Muscle of leg (tissue), 11 donors: Measurements from ENCODE around the gene POLR3E. TPM values are rescaled to one million over a fixed set of nuclear protein-coding genes. Genes with fewer than 3 reads are reported as not detected.

Source experiments
- DNase-seq: peaks from one replicate; pipeline ENCODE4 v3.0.0; 2013
- H3K27ac ChIP-seq: one replicate; pipeline ENCODE4 v1.5.1; 2013; ENCODE audit warnings: mild to moderate bottlenecking, low read length, control low read depth
- H3K27me3 ChIP-seq: one replicate; pipeline ENCODE4 v1.6.1; 2013; ENCODE audit warnings: low read length; ENCODE audit not compliant: control insufficient read depth, insufficient read depth
- H3K36me3 ChIP-seq: one replicate; pipeline ENCODE4 v1.6.1; 2013; ENCODE audit warnings: low read length; ENCODE audit not compliant: control insufficient read depth, insufficient read depth
- H3K4me1 ChIP-seq: one replicate; pipeline ENCODE4 v1.6.1; 2013; ENCODE audit warnings: low read length; ENCODE audit not compliant: control insufficient read depth, insufficient read depth
- H3K4me3 ChIP-seq: one replicate; pipeline ENCODE4 v1.5.1; 2013; ENCODE audit warnings: low read length, control low read depth
- H3K9me3 ChIP-seq: replicated peaks from 2 replicates; pipeline ENCODE4 v1.6.1; 2013; ENCODE audit warnings: low read depth, low read length; ENCODE audit not compliant: control insufficient read depth
- WGBS: methylation state at CpG from one replicate; pipeline ENCODE4 v1.1.5; 2013; ENCODE audit warnings: missing lambda C conversion rate; ENCODE audit not compliant: insufficient coverage; 5-methylcytosine and 5-hydroxymethylcytosine counted together
- polyA plus RNA-seq, 8 donors: library from polyadenylated mRNA; unstranded; fragments of 120-200 nt; gene quantifications; one replicate each; pipeline versions ENCODE4 v1.2.1 to v1.2.3, GENCODE V29; 2013; ENCODE audit warnings: inconsistent platforms in 1 of 8, low replicate concordance in 1 of 8; ENCODE audit not compliant: insufficient read length in 8 of 8, insufficient read depth in 1 of 8
- total RNA-seq: library from RNA; stranded (reverse); fragments of 120-200 nt; gene quantifications from one replicate; pipeline ENCODE4 v1.2.4, GENCODE V29; 2013

POLR3E gene
- total and polyA plus RNA-seq, 9 donors = 29.7 to 43.4 (median 35.3) TPM

GRCh38 chr16:22302776-22303363, 5.7 kb downstream of the POLR3E start:
- H3K4me3 ChIP-seq = no peak overlapping the region
- peaks cover 56% of the 10 kb centered on the region for H3K36me3 ChIP-seq
- WGBS = 90% methylated on average over 11 of the region's 12 CpGs
- peaks cover 8% of the 10 kb centered on the region for H3K4me1 ChIP-seq
- H3K27ac ChIP-seq = no peak overlapping the region
- no peaks in the 10 kb centered on the region for H3K9me3 ChIP-seq
- H3K27me3 ChIP-seq = no peaks in the 10 kb centered on the region
- no peak for DNase-seq

- peaks cover 3% of the 10 kb centered on the region for H3K4me1 ChIP-seq
- H3K4me3 ChIP-seq = no peak overlapping the region
- H3K27me3 ChIP-seq = no peaks in the 10 kb centered on the region
- no peaks in the 10 kb centered on the region for H3K9me3 ChIP-seq
- DNase-seq = no peak
- 87% methylated on average over 4 of the region's 4 CpGs for WGBS
- no peak overlapping the region for H3K27ac ChIP-seq
- H3K36me3 ChIP-seq = peaks cover 71% of the 10 kb centered on the region
Measured at GRCh38 chr16:22304411-22304810, 7.2 kb downstream of the POLR3E start.

- no peaks in the 10 kb centered on the region for H3K9me3 ChIP-seq
- peaks cover 80% of the 10 kb centered on the region for H3K36me3 ChIP-seq
- H3K27me3 ChIP-seq = no peaks in the 10 kb centered on the region
- no peak overlapping the region for H3K4me3 ChIP-seq
- no peak overlapping the region for H3K27ac ChIP-seq
- DNase-seq = no peak
- WGBS = 92% methylated on average over 9 of the region's 9 CpGs
- no peaks in the 10 kb centered on the region for H3K4me1 ChIP-seq
Measured at GRCh38 chr16:22306788-22307187, 9.6 kb downstream of the POLR3E start.

GRCh38 chr16:22307838-22308237, 10.6 kb downstream of the POLR3E start:
- Histone ChIP-seq H3K4me1 (no peaks in the 10 kb centered on the region), H3K4me3 (no peak overlapping the region), H3K27me3 (no peaks in the 10 kb centered on the region), H3K27ac (no peak overlapping the region), H3K9me3 (no peaks in the 10 kb centered on the region), H3K36me3 (peaks cover 83% of the 10 kb centered on the region)
- DNase-seq = no peak
- WGBS = 95% methylated on average over 8 of the region's 10 CpGs

- Histone ChIP-seq H3K27me3 (no peaks in the 10 kb centered on the region), H3K9me3 (no peaks in the 10 kb centered on the region), H3K27ac (no peak overlapping the region), H3K4me1 (no peaks in the 10 kb centered on the region), H3K4me3 (no peak overlapping the region), H3K36me3 (peaks cover 86% of the 10 kb centered on the region)
- WGBS = 97% methylated on average over 17 of the region's 24 CpGs
- DNase-seq = no peak
Measured at GRCh38 chr16:22308824-22309520, 11.8 kb downstream of the POLR3E start.

GRCh38 chr16:22311520-22311919, 14.3 kb downstream of the POLR3E start:
- Histone ChIP-seq H3K9me3 (no peaks in the 10 kb centered on the region), H3K36me3 (peaks cover 85% of the 10 kb centered on the region), H3K4me3 (no peak overlapping the region), H3K27ac (no peak overlapping the region), H3K4me1 (no peaks in the 10 kb centered on the region), H3K27me3 (no peaks in the 10 kb centered on the region)
- no peak for DNase-seq
- WGBS = 100% methylated on average over 2 of the region's 4 CpGs

- Histone ChIP-seq H3K36me3 (peaks cover 83% of the 10 kb centered on the region), H3K27ac (no peak overlapping the region), H3K4me1 (no peaks in the 10 kb centered on the region), H3K9me3 (no peaks in the 10 kb centered on the region), H3K27me3 (no peaks in the 10 kb centered on the region), H3K4me3 (no peak overlapping the region)
- 89% methylated on average over 22 of the region's 23 CpGs for WGBS
- no peak for DNase-seq
Measured at GRCh38 chr16:22312897-22313781, 15.9 kb downstream of the POLR3E start.

- Histone ChIP-seq H3K27me3 (no peaks in the 10 kb centered on the region), H3K36me3 (peaks cover 83% of the 10 kb centered on the region), H3K27ac (no peak overlapping the region), H3K9me3 (no peaks in the 10 kb centered on the region), H3K4me1 (no peaks in the 10 kb centered on the region), H3K4me3 (no peak overlapping the region)
- DNase-seq = no peak
- 93% methylated on average over 9 of the region's 10 CpGs for WGBS
Measured at GRCh38 chr16:22313876-22314470, 16.8 kb downstream of the POLR3E start.

GRCh38 chr16:22314661-22315626, 17.7 kb downstream of the POLR3E start:
- no peak for DNase-seq
- H3K9me3 ChIP-seq = no peaks in the 10 kb centered on the region
- H3K4me1 ChIP-seq = no peaks in the 10 kb centered on the region
- no peaks in the 10 kb centered on the region for H3K27me3 ChIP-seq
- WGBS = 81% methylated on average over 31 of the region's 37 CpGs
- no peak overlapping the region for H3K4me3 ChIP-seq
- peaks cover 76% of the 10 kb centered on the region for H3K36me3 ChIP-seq
- no peak overlapping the region for H3K27ac ChIP-seq
